GM12878 (cell line): ENCODE results near the gene ARL3. TPM values are rescaled to one million over a fixed set of nuclear protein-coding genes. Genes with fewer than 3 reads are reported as not detected.
"Not testable (repeated sequence)": the region's sequence is repeated elsewhere in the genome, so short reads cannot be mapped to it uniquely, and the experiment has no call there.

Experiments used
- ATAC-seq: fragments of 200-7000 bp; cut with Tn5 transposase; 3 replicates; pipeline ENCODE4 v1.9.1; 2020; ENCODE audit warnings: mild to moderate bottlenecking, moderate library complexity
- BruUV-seq: library from RNA; stranded (reverse); fragments of 400-500 nt; replicated peaks from 2 replicates; lab custom pipeline; 2021; lab: Mats Ljungman, UMichigan
- CTCF ChIA-PET: fragments of 300-600 bp; sonication (Branson Sonifier 250); formaldehyde crosslinking; extraction: SDS; loops from one replicate; lab custom pipeline; 2021; ENCODE audit warnings: inconsistent platforms; lab: Yijun Ruan, JAX
- POLR2A ChIA-PET: fragments of 350-600 bp; formaldehyde crosslinking; extraction: SDS; loops from one replicate; lab custom pipeline; 2021; ENCODE audit warnings: inconsistent platforms; lab: Charles Lee
- RAD21 ChIA-PET: fragments of 300-600 bp; sonication (Branson Sonifier 250); formaldehyde crosslinking; loops from one replicate; lab custom pipeline; 2023; ENCODE audit warnings: antibody characterized with exemption; ENCODE audit not compliant: unreplicated experiment; lab: Charles Lee
- SMC1A ChIA-PET: fragments of 300-600 bp; sonication (Branson Sonifier 250); formaldehyde crosslinking; loops from one replicate; lab custom pipeline; 2023; ENCODE audit not compliant: unreplicated experiment, uncharacterized antibody; lab: Charles Lee
- DNase-seq: peaks from one replicate; pipeline ENCODE4 v3.0.0-alpha.2; 2011; ENCODE audit warnings: low read depth, low spot score
- FAIRE-seq: peaks from 3 replicates; lab custom pipeline; 2011; peaks lifted over from hg19 to GRCh38; lab: Jason Lieb, UNC
- H2AFZ ChIP-seq: 2 replicates; pipeline ENCODE4 v1.6.0; 2011; ENCODE audit warnings: low read depth, low read length, control low read depth; ENCODE audit not compliant: control insufficient read depth
- H3K27ac ChIP-seq: 2 replicates; pipeline ENCODE4 v1.5.1; 2011; ENCODE audit warnings: control low read depth; ENCODE audit not compliant: control insufficient read depth, insufficient read depth
- H3K27me3 ChIP-seq, 2 experiments: replicated peaks in 1 of 2; 2 replicates each; pipeline versions ENCODE4 v1.6.0 to v1.6.1; 2011; ENCODE audit warnings: low read length in 1 of 2; ENCODE audit not compliant: control insufficient read depth in 2 of 2, insufficient read depth in 2 of 2
- H3K36me3 ChIP-seq, 2 experiments: 2 replicates each; pipeline ENCODE4 v1.5.1; 2011; ENCODE audit warnings: low read length in 1 of 2; ENCODE audit not compliant: control insufficient read depth in 2 of 2, insufficient read depth in 2 of 2
- H3K4me1 ChIP-seq: 2 replicates; pipeline ENCODE4 v1.6.1; 2011; ENCODE audit warnings: mild to moderate bottlenecking, low read length, moderate library complexity, mixed read lengths; ENCODE audit not compliant: control insufficient read depth, insufficient read depth
- H3K4me2 ChIP-seq: 2 replicates; pipeline ENCODE4 v1.6.0; 2011; ENCODE audit warnings: control low read depth; ENCODE audit not compliant: control insufficient read depth, insufficient read depth
- H3K4me3 ChIP-seq: fragments of 200-600 bp; sonication (generic); 2 replicates; pipeline ENCODE4 v1.5.1; 2016
- H3K79me2 ChIP-seq: 2 replicates; pipeline ENCODE4 v1.6.0; 2011; ENCODE audit warnings: low read length; ENCODE audit not compliant: control insufficient read depth, insufficient read depth
- H3K9ac ChIP-seq: 2 replicates; pipeline ENCODE4 v1.8.0; 2011; ENCODE audit warnings: low read length, control low read depth, mixed read lengths; ENCODE audit not compliant: control insufficient read depth, insufficient read depth
- H3K9me3 ChIP-seq: replicated peaks from 3 replicates; pipeline ENCODE4 v1.5.1; 2011; ENCODE audit warnings: mild to moderate bottlenecking, low read length; ENCODE audit not compliant: control insufficient read depth, insufficient read depth
- H4K20me1 ChIP-seq: 2 replicates; pipeline ENCODE4 v1.6.0; 2011; ENCODE audit not compliant: control insufficient read depth, insufficient read depth
- BCL3 ChIP-seq: IDR thresholded peaks from 2 replicates; pipeline ENCODE4 v1.6.1; 2011; ENCODE audit warnings: borderline replicate concordance, low read depth, mild to moderate bottlenecking, moderate library complexity, low read length; ENCODE audit not compliant: insufficient read depth, poor library complexity, severe bottlenecking
- CBX3 ChIP-seq: fragments of 200-600 bp; sonication (generic); IDR thresholded peaks from 2 replicates; pipeline ENCODE4 v1.6.1; 2016; ENCODE audit warnings: low read depth, borderline replicate concordance
- CHD4 ChIP-seq: fragments of 200-600 bp; sonication (generic); IDR thresholded peaks from 2 replicates; pipeline ENCODE4 v1.6.1; 2016; ENCODE audit warnings: mild to moderate bottlenecking
- NFYB ChIP-seq: IDR thresholded peaks from 2 replicates; pipeline ENCODE4 v1.6.1; 2011; ENCODE audit warnings: low read depth, mild to moderate bottlenecking, low read length, improper control_type of control experiment, moderate library complexity; ENCODE audit not compliant: insufficient read depth
- POU2F2 ChIP-seq: IDR thresholded peaks from 3 replicates; pipeline ENCODE4 v1.6.1; 2011; ENCODE audit warnings: low read depth, mild to moderate bottlenecking, low read length, borderline replicate concordance
- RELA ChIP-seq: fragments of 450-650 bp; IDR thresholded peaks from 2 replicates; pipeline ENCODE4 v1.8.0; 2014; ENCODE audit warnings: borderline replicate concordance; ENCODE audit not compliant: partially characterized antibody
- RFX5 ChIP-seq: IDR thresholded peaks from 2 replicates; pipeline ENCODE4 v1.6.1; 2011; ENCODE audit warnings: low read depth, low read length, improper control_type of control experiment
- WGBS: methylation state at CpG from one replicate; pipeline ENCODE4 v1.1.6; 2016; ENCODE audit warnings: low lambda C conversion rate; ENCODE audit not compliant: insufficient replicate concordance, insufficient coverage; ENCODE audit errors: missing lambda C conversion rate; 5-methylcytosine and 5-hydroxymethylcytosine counted together
- in situ Hi-C: fragments of 300-500 bp; cut with MboI; formaldehyde crosslinking; loops from 9 replicates; pipeline ENCODE4 v1.14.3; 2018; ENCODE audit warnings: mixed read lengths
- intact Hi-C: fragments of 100-400 bp; cut with micrococcal nuclease; formaldehyde crosslinking; loops from one replicate; pipeline ENCODE4 v1.14.2; 2022; ENCODE audit not compliant: unreplicated experiment
- polyA plus RNA-seq, 11 experiments: library from polyadenylated mRNA; depleted of rRNA in 4 of 11; unstranded in 6 of 11; stranded (reverse) in 5 of 11; fragments of >200 nt; fragmentation: Nextera tagmentation in 4 of 11; fragmentation: Illumina TruSeq in 1 of 11; extraction: Ambion mirVana in 4 of 11; extraction: Trizol in 1 of 11; gene quantifications; 1 replicate in 1 of 11; 2 replicates in 10 of 11; pipeline versions ENCODE4 v1.2.1 to v1.2.3, GENCODE V29; 2011 to 2016; ENCODE audit warnings: inconsistent platforms in 2 of 11, missing spikeins in 2 of 11, low read depth in 1 of 11
- total RNA-seq, 4 experiments: library from RNA; depleted of rRNA in 3 of 4; stranded (reverse); fragments of >200 nt in 3 of 4; fragmentation: Illumina TruSeq in 1 of 4; extraction: Trizol in 1 of 4; gene quantifications; 2 replicates each; pipeline versions ENCODE4 v1.2.1 to v1.2.3, GENCODE V29; 2013 to 2021

Gene ARL3
- total and polyA plus RNA-seq, 10 of the 15 experiments (the other 5 are each of a cell fraction or from before 2014, with no cell fraction given), result 4.9 to 26.1 (median 11.0) TPM

- BruUV-seq, result no TSS peak
- H3K27me3 ChIP-seq, result no peaks in the 10 kb centered on the region
- H3K4me1 ChIP-seq, result peaks cover 6% of the 10 kb centered on the region
- ChIA-PET RAD21 (no interaction called here), POLR2A (interaction anchor here (0.5 kb wide), 1 partner anchor 9 kb away, joined by 5 read pairs; no protein-coding TSS in a partner anchor), SMC1A (interaction anchor here (2.4 kb wide), 1 partner anchor 16 kb away, joined by 10 read pairs; the partner anchor contains the start of genes ARL3 and SFXN2), CTCF (interaction anchor here (1.5 kb wide), 1 partner anchor 13 kb away, joined by 4 read pairs; no protein-coding TSS in a partner anchor)
- no peak overlapping the region for H3K4me3 ChIP-seq
- no peaks in the 10 kb centered on the region for H3K79me2 ChIP-seq
- H3K4me2 ChIP-seq, result no peak overlapping the region
- no peak overlapping the region for H3K27ac ChIP-seq
- TF ChIP-seq CBX3 (no peak), BCL3 (no peak), NFYB (no peak), RELA (no peak), POU2F2 (no peak), CHD4 (no peak), RFX5 (no peak)
- no peak for DNase-seq
- no peak for ATAC-seq
- H3K9ac ChIP-seq, result no peak overlapping the region
- no peaks in the 10 kb centered on the region for H3K9me3 ChIP-seq
- H2AFZ ChIP-seq, result no peak overlapping the region
- no peaks in the 10 kb centered on the region for H4K20me1 ChIP-seq
- H3K36me3 ChIP-seq, result peaks cover 2 to 10% of the 10 kb centered on the region in 2 experiments
- in situ Hi-C loops, result no loop called here
- 98% methylated on average over 3 of the region's 3 CpGs for WGBS
- FAIRE-seq, result no peak
- intact Hi-C loops, result no loop called here
Measured at GRCh38 chr10:102696736-102697135, 17.5 kb downstream of the ARL3 start.

GRCh38 chr10:102695401-102695800 lies 18.8 kb downstream of the ARL3 start:
- intact Hi-C loops, H3K9me3 ChIP-seq, in situ Hi-C loops, H4K20me1 ChIP-seq, FAIRE-seq, DNase-seq, RAD21 ChIA-PET, CTCF ChIA-PET, H3K27me3 ChIP-seq, H3K9ac ChIP-seq, POLR2A ChIA-PET, BruUV-seq, H2AFZ ChIP-seq, H3K27ac ChIP-seq, H3K4me3 ChIP-seq, H3K79me2 ChIP-seq, H3K4me2 ChIP-seq, ATAC-seq, H3K4me1 ChIP-seq: not testable (repeated sequence)
- SMC1A ChIA-PET, result interaction anchor here (2.4 kb wide), 1 partner anchor 17 kb away, joined by 10 read pairs; the partner anchor contains the start of genes ARL3 and SFXN2
- peaks cover 2 to 13% of the 10 kb centered on the region in 2 experiments for H3K36me3 ChIP-seq
- 98% methylated on average over 10 of the region's 10 CpGs for WGBS
